ENCODE measurements around the gene TCF19. TPM values are rescaled to one million over a fixed set of nuclear protein-coding genes. Genes with fewer than 3 reads are reported as not detected.

The TCF19 gene
- total and polyA plus RNA-seq, 2 donors (not counting 3 experiments of a cell fraction or from before 2014, with no cell fraction given) = 13.9 to 31.7 TPM

GRCh38 chr6:31161216-31162126 lies 3.1 kb downstream of the TCF19 start:
- H3K9me3 ChIP-seq (replicated peaks; ENCODE audit: control insufficient read depth, insufficient read depth, low read length) = no peaks in the 10 kb centered on the region
- TF ChIP-seq GATA2 (IDR thresholded peaks at IDR 0.05; ENCODE audit: insufficient read depth, insufficient read length, low read depth, low read length) = no peak
- no peak for TF ChIP-seq JUN (IDR thresholded peaks at IDR 0.05; ENCODE audit: borderline replicate concordance, insufficient read depth, insufficient read length, low read depth)
- TF ChIP-seq POLR2AphosphoS5 (IDR thresholded peaks at IDR 0.05; ENCODE audit: insufficient read depth, low read depth, low read length) = no peak
- no peak for TF ChIP-seq FOS (IDR thresholded peaks at IDR 0.05; ENCODE audit: borderline replicate concordance, insufficient read depth, low read length)
- TF ChIP-seq EZH2 (IDR thresholded peaks at IDR 0.05; ENCODE audit: borderline replicate concordance, low read depth, low read length, severe bottlenecking) = no peak
- no peak for TF ChIP-seq CTCF (IDR thresholded peaks at IDR 0.05; ENCODE audit: extremely low read depth in 1 of 2, insufficient read depth in 1 of 2, low read depth in 1 of 2, low read length in 2 of 2)
- TF ChIP-seq MAX (IDR thresholded peaks at IDR 0.05; ENCODE audit: insufficient read depth, insufficient read length) = no peak
- POLR2A ChIA-PET = interaction anchor here (0.7 kb wide), 1 partner anchor 25 kb away, joined by 4 read pairs; no protein-coding TSS in a partner anchor
- no peak for DNase-seq (ENCODE audit: low read depth, low spot score)
- H4K20me1 ChIP-seq (replicated peaks; ENCODE audit: control insufficient read depth, extremely low read depth, insufficient read depth, low read length) = no peaks in the 10 kb centered on the region
- peaks cover 12% of the 10 kb centered on the region for H3K4me1 ChIP-seq (ENCODE audit: control insufficient read depth, extremely low read depth, insufficient read depth, low read length)
- H3K27ac ChIP-seq (ENCODE audit: insufficient read depth, low read depth, low read length) = no peak overlapping the region
- H2AFZ ChIP-seq (ENCODE audit: low read depth, low read length) = no peak overlapping the region
- H3K9me1 ChIP-seq (replicated peaks; ENCODE audit: control insufficient read depth, extremely low read depth, insufficient read depth, low read length) = no peaks in the 10 kb centered on the region
- H3K27me3 ChIP-seq (ENCODE audit: control insufficient read depth in 2 of 2, insufficient read depth in 2 of 2, low read length in 2 of 2) = no peaks in the 10 kb centered on the region
- no peak overlapping the region for H3K9ac ChIP-seq (replicated peaks; ENCODE audit: extremely low read depth, insufficient read depth, low read length)
- no peak overlapping the region for H3K4me3 ChIP-seq (replicated peaks in 1 of 3; ENCODE audit: insufficient read depth in 1 of 3, low read depth in 1 of 3, low read length in 3 of 3)
- BruUV-seq (replicated peaks) = no TSS peak
- intact Hi-C loops (cut with micrococcal nuclease) = no loop called here
- dilution Hi-C loops (cut with MboI; ENCODE audit: extremely low pct_ligation_motif_present, low sequenced_read_pairs) = no loop called here
- no peak overlapping the region for H3K4me2 ChIP-seq (ENCODE audit: insufficient read depth, low read length)
- CTCF ChIA-PET = no interaction called here
- FAIRE-seq = no peak
- H3K36me3 ChIP-seq (ENCODE audit: control insufficient read depth in 2 of 2, extremely low read depth in 1 of 2, insufficient read depth in 2 of 2, low read length in 2 of 2) = no peaks in the 10 kb centered on the region
- peaks cover 15% of the 10 kb centered on the region for H3K79me2 ChIP-seq (ENCODE audit: control insufficient read depth, insufficient read depth, low read length)

Measured in endothelial cell of umbilical vein (primary cell).